Neuronal stem cell (in vitro differentiated cells): ENCODE results near the gene HECW1.

Experiments
- DNase-seq: peaks from one replicate; pipeline ENCODE4 v3.0.0-alpha.2; 2013; ENCODE audit warnings: low spot score
- H2AFZ ChIP-seq: one replicate; pipeline ENCODE4 v1.6.1; 2013; ENCODE audit warnings: mild to moderate bottlenecking, low read length, inconsistent platforms
- H2AK5ac ChIP-seq: 2 replicates; pipeline ENCODE4 v1.6.1; 2013; ENCODE audit warnings: low read depth, mild to moderate bottlenecking, inconsistent platforms, low read length, moderate library complexity, mixed read lengths
- H2BK120ac ChIP-seq: 2 replicates; pipeline ENCODE4 v1.6.1; 2013; ENCODE audit warnings: low read depth, mild to moderate bottlenecking, inconsistent platforms, low read length, moderate library complexity, mixed read lengths
- H2BK12ac ChIP-seq: one replicate; pipeline ENCODE4 v1.6.1; 2013; ENCODE audit warnings: low read length, inconsistent platforms
- H2BK15ac ChIP-seq: 2 replicates; pipeline ENCODE4 v1.6.1; 2013; ENCODE audit warnings: mild to moderate bottlenecking, low read length, inconsistent platforms, mixed read lengths
- H2BK5ac ChIP-seq: one replicate; pipeline ENCODE4 v1.6.1; 2013; ENCODE audit warnings: inconsistent platforms, mild to moderate bottlenecking, low read length, moderate library complexity
- H3K14ac ChIP-seq: one replicate; pipeline ENCODE4 v1.6.1; 2013; ENCODE audit warnings: low read length, inconsistent platforms
- H3K18ac ChIP-seq: 2 replicates; pipeline ENCODE4 v1.6.1; 2013; ENCODE audit warnings: low read length, inconsistent platforms
- H3K23ac ChIP-seq: 2 replicates; pipeline ENCODE4 v1.6.1; 2013; ENCODE audit warnings: low read depth, mild to moderate bottlenecking, mixed read lengths, low read length, inconsistent platforms; ENCODE audit not compliant: poor library complexity
- H3K27ac ChIP-seq: replicated peaks from 3 replicates; pipeline ENCODE4 v1.5.1; 2013; ENCODE audit warnings: low read length, inconsistent platforms
- H3K27me3 ChIP-seq, 3 experiments: 2 replicates each; pipeline ENCODE4 v1.6.1; 2013; ENCODE audit warnings: low read length in 3 of 3, mild to moderate bottlenecking in 2 of 3, inconsistent platforms in 1 of 3, low read depth in 1 of 3, mixed read lengths in 1 of 3, moderate library complexity in 1 of 3; ENCODE audit not compliant: control insufficient read depth in 3 of 3, insufficient read depth in 3 of 3
- H3K36me3 ChIP-seq, 2 donors: replicated peaks in 1 of 2; 2 replicates each; pipeline ENCODE4 v1.6.1; 2013; ENCODE audit warnings: low read length in 2 of 2; ENCODE audit not compliant: control insufficient read depth in 2 of 2, insufficient read depth in 2 of 2
- H3K4ac ChIP-seq: 2 replicates; pipeline ENCODE4 v1.6.1; 2013; ENCODE audit warnings: inconsistent platforms, mild to moderate bottlenecking, low read length, moderate library complexity
- H3K4me1 ChIP-seq, 2 donors: 1 replicate in 1 of 2; 2 replicates in 1 of 2; pipeline ENCODE4 v1.6.1; 2013; ENCODE audit warnings: low read length in 2 of 2, low read depth in 1 of 2; ENCODE audit not compliant: control insufficient read depth in 2 of 2, insufficient read depth in 1 of 2
- H3K4me2 ChIP-seq: one replicate; pipeline ENCODE4 v1.6.1; 2013; ENCODE audit warnings: mild to moderate bottlenecking, low read length, inconsistent platforms; ENCODE audit not compliant: insufficient read depth, poor library complexity, severe bottlenecking
- H3K4me3 ChIP-seq, 2 donors: 2 replicates each; pipeline ENCODE4 v1.5.1; 2013; ENCODE audit warnings: low read length in 2 of 2, mild to moderate bottlenecking in 2 of 2, inconsistent platforms in 1 of 2, moderate library complexity in 1 of 2
- H3K79me1 ChIP-seq: one replicate; pipeline ENCODE4 v1.6.1; 2013; ENCODE audit warnings: low read depth, mild to moderate bottlenecking, inconsistent platforms, low read length, moderate library complexity
- H3K9ac ChIP-seq: one replicate; pipeline ENCODE4 v1.6.1; 2013; ENCODE audit warnings: mild to moderate bottlenecking, low read depth, low read length, inconsistent platforms; ENCODE audit not compliant: poor library complexity
- H3K9me3 ChIP-seq, 2 donors: replicated peaks in 1 of 2; 2 replicates each; pipeline versions ENCODE3 to v1.6.1; 2013; ENCODE audit warnings: low read length in 2 of 2, mild to moderate bottlenecking in 2 of 2, inconsistent platforms in 1 of 2, low read depth in 1 of 2, mixed read lengths in 1 of 2, moderate library complexity in 1 of 2; ENCODE audit not compliant: control insufficient read depth in 2 of 2, insufficient read depth in 1 of 2
- H4K8ac ChIP-seq: one replicate; pipeline ENCODE4 v1.6.1; 2013; ENCODE audit warnings: low read depth, mild to moderate bottlenecking, inconsistent platforms, low read length, moderate library complexity
- H4K91ac ChIP-seq: one replicate; pipeline ENCODE4 v1.6.1; 2013; ENCODE audit warnings: low read length, low read depth, mild to moderate bottlenecking, inconsistent platforms; ENCODE audit not compliant: poor library complexity
- WGBS, 2 donors: extraction: QIAGEN DNeasy Blood & Tissue Kit; methylation state at CpG; one replicate each; pipeline ENCODE4 v1.1.7; 2013; ENCODE audit warnings: missing lambda C conversion rate in 2 of 2, mixed read lengths in 1 of 2; ENCODE audit not compliant: insufficient read length in 2 of 2, insufficient replicate concordance in 1 of 2; ENCODE audit errors: extremely low coverage in 2 of 2; 5-methylcytosine and 5-hydroxymethylcytosine counted together

The HECW1 gene

GRCh38 chr7:43557831-43558495, 445.5 kb downstream of the HECW1 start:
- no peak overlapping the region for H3K9ac ChIP-seq
- no peak overlapping the region for H3K4ac ChIP-seq
- no peak overlapping the region for H2BK120ac ChIP-seq
- no peaks in the 10 kb centered on the region for H3K79me1 ChIP-seq
- no peak overlapping the region for H3K4me3 ChIP-seq
- H3K4me1 ChIP-seq, result no peaks in the 10 kb centered on the region
- H3K14ac ChIP-seq, result no peak overlapping the region
- no peak overlapping the region for H3K23ac ChIP-seq
- H3K27me3 ChIP-seq, result peaks cover 0 to 4% (median 0%) of the 10 kb centered on the region in 3 experiments
- no peak for DNase-seq
- no peak overlapping the region for H4K8ac ChIP-seq
- H4K91ac ChIP-seq, result no peak overlapping the region
- H2BK15ac ChIP-seq, result no peak overlapping the region
- no peak overlapping the region for H2AFZ ChIP-seq
- no peak overlapping the region for H3K4me2 ChIP-seq
- H2BK12ac ChIP-seq, result no peak overlapping the region
- H2AK5ac ChIP-seq, result no peak overlapping the region
- H3K27ac ChIP-seq, result no peak overlapping the region
- no peak overlapping the region for H3K18ac ChIP-seq
- no peaks in the 10 kb centered on the region for H3K36me3 ChIP-seq
- no CpG with 5 or more reads among the region's 7 CpGs for WGBS, 2 donors
- no peaks in the 10 kb centered on the region for H3K9me3 ChIP-seq
- no peak overlapping the region for H2BK5ac ChIP-seq

- no peak overlapping the region for H3K14ac ChIP-seq
- no peak overlapping the region for H4K8ac ChIP-seq
- no peaks in the 10 kb centered on the region for H3K9me3 ChIP-seq
- DNase-seq, result no peak
- peaks cover 0 to 4% (median 0%) of the 10 kb centered on the region in 3 experiments for H3K27me3 ChIP-seq
- no CpG with 5 or more reads among the region's 14 CpGs for WGBS, 2 donors
- no peak overlapping the region for H2BK5ac ChIP-seq
- H3K23ac ChIP-seq, result no peak overlapping the region
- H3K36me3 ChIP-seq, result no peaks in the 10 kb centered on the region
- H2AFZ ChIP-seq, result no peak overlapping the region
- no peak overlapping the region for H4K91ac ChIP-seq
- no peak overlapping the region for H3K27ac ChIP-seq
- H2BK15ac ChIP-seq, result no peak overlapping the region
- H3K79me1 ChIP-seq, result no peaks in the 10 kb centered on the region
- no peak overlapping the region for H3K4me2 ChIP-seq
- no peak overlapping the region for H3K18ac ChIP-seq
- no peaks in the 10 kb centered on the region for H3K4me1 ChIP-seq
- H2AK5ac ChIP-seq, result no peak overlapping the region
- no peak overlapping the region for H3K4ac ChIP-seq
- no peak overlapping the region for H3K9ac ChIP-seq
- no peak overlapping the region for H2BK12ac ChIP-seq
- no peak overlapping the region for H3K4me3 ChIP-seq
- H2BK120ac ChIP-seq, result no peak overlapping the region
Measured at GRCh38 chr7:43559171-43559945, 446.9 kb downstream of the HECW1 start.

- Histone ChIP-seq H2BK120ac (no peak overlapping the region), H3K79me1 (no peaks in the 10 kb centered on the region), H2BK15ac (no peak overlapping the region), H4K8ac (no peak overlapping the region), H3K9ac (no peak overlapping the region), H3K9me3 (no peaks in the 10 kb centered on the region), H3K4me1 (no peaks in the 10 kb centered on the region), H3K4me3 (no peak overlapping the region), H3K18ac (no peak overlapping the region), H4K91ac (no peak overlapping the region), H3K27ac (no peak overlapping the region), H3K23ac (no peak overlapping the region), H3K36me3 (no peaks in the 10 kb centered on the region), H2AK5ac (no peak overlapping the region), H3K14ac (no peak overlapping the region), H2AFZ (no peak overlapping the region), H3K4ac (no peak overlapping the region), H2BK12ac (no peak overlapping the region), H3K4me2 (no peak overlapping the region), H2BK5ac (no peak overlapping the region), H3K27me3 (peaks cover 0 to 4% (median 0%) of the 10 kb centered on the region in 3 experiments)
- WGBS, 2 donors, result no CpG with 5 or more reads among the region's 2 CpGs
- no peak for DNase-seq
Measured at GRCh38 chr7:43559946-43560335, 447.5 kb downstream of the HECW1 start.

GRCh38 chr7:43560742-43561330, 448.4 kb downstream of the HECW1 start:
- no peak overlapping the region for H3K23ac ChIP-seq
- no peak overlapping the region for H3K14ac ChIP-seq
- no peak overlapping the region for H3K4ac ChIP-seq
- no peak overlapping the region for H3K27ac ChIP-seq
- no peak overlapping the region for H2BK15ac ChIP-seq
- no peak for DNase-seq
- no peak overlapping the region for H4K91ac ChIP-seq
- no peaks in the 10 kb centered on the region for H3K36me3 ChIP-seq
- H3K79me1 ChIP-seq, result no peaks in the 10 kb centered on the region
- H2BK12ac ChIP-seq, result no peak overlapping the region
- no peaks in the 10 kb centered on the region for H3K9me3 ChIP-seq
- H3K9ac ChIP-seq, result no peak overlapping the region
- no peak overlapping the region for H3K18ac ChIP-seq
- no CpG with 5 or more reads among the region's 7 CpGs for WGBS, 2 donors
- no peak overlapping the region for H3K4me3 ChIP-seq
- H3K4me1 ChIP-seq, result no peaks in the 10 kb centered on the region
- H4K8ac ChIP-seq, result no peak overlapping the region
- H2BK120ac ChIP-seq, result no peak overlapping the region
- peaks cover 0 to 4% (median 0%) of the 10 kb centered on the region in 3 experiments for H3K27me3 ChIP-seq
- H2AFZ ChIP-seq, result no peak overlapping the region
- no peak overlapping the region for H2BK5ac ChIP-seq
- H2AK5ac ChIP-seq, result no peak overlapping the region
- H3K4me2 ChIP-seq, result no peak overlapping the region
